Neuronal stem cell (in vitro differentiated cells): ENCODE data around the gene NXN.
"Not testable (repeated sequence)": the region's sequence is repeated elsewhere in the genome, so short reads cannot be mapped to it uniquely, and the experiment has no call there.

Source experiments
- DNase-seq: peaks from one replicate; pipeline ENCODE4 v3.0.0-alpha.2; 2013; ENCODE audit warnings: low spot score
- H2AFZ ChIP-seq: one replicate; pipeline ENCODE4 v1.6.1; 2013; ENCODE audit warnings: mild to moderate bottlenecking, low read length, inconsistent platforms
- H2AK5ac ChIP-seq: 2 replicates; pipeline ENCODE4 v1.6.1; 2013; ENCODE audit warnings: low read depth, mild to moderate bottlenecking, inconsistent platforms, low read length, moderate library complexity, mixed read lengths
- H2BK120ac ChIP-seq: 2 replicates; pipeline ENCODE4 v1.6.1; 2013; ENCODE audit warnings: low read depth, mild to moderate bottlenecking, inconsistent platforms, low read length, moderate library complexity, mixed read lengths
- H2BK12ac ChIP-seq: one replicate; pipeline ENCODE4 v1.6.1; 2013; ENCODE audit warnings: low read length, inconsistent platforms
- H2BK15ac ChIP-seq: 2 replicates; pipeline ENCODE4 v1.6.1; 2013; ENCODE audit warnings: mild to moderate bottlenecking, low read length, inconsistent platforms, mixed read lengths
- H2BK5ac ChIP-seq: one replicate; pipeline ENCODE4 v1.6.1; 2013; ENCODE audit warnings: inconsistent platforms, mild to moderate bottlenecking, low read length, moderate library complexity
- H3K14ac ChIP-seq: one replicate; pipeline ENCODE4 v1.6.1; 2013; ENCODE audit warnings: low read length, inconsistent platforms
- H3K18ac ChIP-seq: 2 replicates; pipeline ENCODE4 v1.6.1; 2013; ENCODE audit warnings: low read length, inconsistent platforms
- H3K23ac ChIP-seq: 2 replicates; pipeline ENCODE4 v1.6.1; 2013; ENCODE audit warnings: low read depth, mild to moderate bottlenecking, mixed read lengths, low read length, inconsistent platforms; ENCODE audit not compliant: poor library complexity
- H3K27ac ChIP-seq: replicated peaks from 3 replicates; pipeline ENCODE4 v1.5.1; 2013; ENCODE audit warnings: low read length, inconsistent platforms
- H3K27me3 ChIP-seq, 3 experiments: 2 replicates each; pipeline ENCODE4 v1.6.1; 2013; ENCODE audit warnings: low read length in 3 of 3, mild to moderate bottlenecking in 2 of 3, inconsistent platforms in 1 of 3, low read depth in 1 of 3, mixed read lengths in 1 of 3, moderate library complexity in 1 of 3; ENCODE audit not compliant: control insufficient read depth in 3 of 3, insufficient read depth in 3 of 3
- H3K36me3 ChIP-seq, 2 donors: replicated peaks in 1 of 2; 2 replicates each; pipeline ENCODE4 v1.6.1; 2013; ENCODE audit warnings: low read length in 2 of 2; ENCODE audit not compliant: control insufficient read depth in 2 of 2, insufficient read depth in 2 of 2
- H3K4ac ChIP-seq: 2 replicates; pipeline ENCODE4 v1.6.1; 2013; ENCODE audit warnings: inconsistent platforms, mild to moderate bottlenecking, low read length, moderate library complexity
- H3K4me1 ChIP-seq, 2 donors: 1 replicate in 1 of 2; 2 replicates in 1 of 2; pipeline ENCODE4 v1.6.1; 2013; ENCODE audit warnings: low read length in 2 of 2, low read depth in 1 of 2; ENCODE audit not compliant: control insufficient read depth in 2 of 2, insufficient read depth in 1 of 2
- H3K4me2 ChIP-seq: one replicate; pipeline ENCODE4 v1.6.1; 2013; ENCODE audit warnings: mild to moderate bottlenecking, low read length, inconsistent platforms; ENCODE audit not compliant: insufficient read depth, poor library complexity, severe bottlenecking
- H3K4me3 ChIP-seq, 2 donors: 2 replicates each; pipeline ENCODE4 v1.5.1; 2013; ENCODE audit warnings: low read length in 2 of 2, mild to moderate bottlenecking in 2 of 2, inconsistent platforms in 1 of 2, moderate library complexity in 1 of 2
- H3K79me1 ChIP-seq: one replicate; pipeline ENCODE4 v1.6.1; 2013; ENCODE audit warnings: low read depth, mild to moderate bottlenecking, inconsistent platforms, low read length, moderate library complexity
- H3K9ac ChIP-seq: one replicate; pipeline ENCODE4 v1.6.1; 2013; ENCODE audit warnings: mild to moderate bottlenecking, low read depth, low read length, inconsistent platforms; ENCODE audit not compliant: poor library complexity
- H3K9me3 ChIP-seq, 2 donors: replicated peaks in 1 of 2; 2 replicates each; pipeline versions ENCODE3 to v1.6.1; 2013; ENCODE audit warnings: low read length in 2 of 2, mild to moderate bottlenecking in 2 of 2, inconsistent platforms in 1 of 2, low read depth in 1 of 2, mixed read lengths in 1 of 2, moderate library complexity in 1 of 2; ENCODE audit not compliant: control insufficient read depth in 2 of 2, insufficient read depth in 1 of 2
- H4K8ac ChIP-seq: one replicate; pipeline ENCODE4 v1.6.1; 2013; ENCODE audit warnings: low read depth, mild to moderate bottlenecking, inconsistent platforms, low read length, moderate library complexity
- H4K91ac ChIP-seq: one replicate; pipeline ENCODE4 v1.6.1; 2013; ENCODE audit warnings: low read length, low read depth, mild to moderate bottlenecking, inconsistent platforms; ENCODE audit not compliant: poor library complexity
- WGBS, 2 donors: extraction: QIAGEN DNeasy Blood & Tissue Kit; methylation state at CpG; one replicate each; pipeline ENCODE4 v1.1.7; 2013; ENCODE audit warnings: missing lambda C conversion rate in 2 of 2, mixed read lengths in 1 of 2; ENCODE audit not compliant: insufficient read length in 2 of 2, insufficient replicate concordance in 1 of 2; ENCODE audit errors: extremely low coverage in 2 of 2; 5-methylcytosine and 5-hydroxymethylcytosine counted together

The NXN gene

DNA sequence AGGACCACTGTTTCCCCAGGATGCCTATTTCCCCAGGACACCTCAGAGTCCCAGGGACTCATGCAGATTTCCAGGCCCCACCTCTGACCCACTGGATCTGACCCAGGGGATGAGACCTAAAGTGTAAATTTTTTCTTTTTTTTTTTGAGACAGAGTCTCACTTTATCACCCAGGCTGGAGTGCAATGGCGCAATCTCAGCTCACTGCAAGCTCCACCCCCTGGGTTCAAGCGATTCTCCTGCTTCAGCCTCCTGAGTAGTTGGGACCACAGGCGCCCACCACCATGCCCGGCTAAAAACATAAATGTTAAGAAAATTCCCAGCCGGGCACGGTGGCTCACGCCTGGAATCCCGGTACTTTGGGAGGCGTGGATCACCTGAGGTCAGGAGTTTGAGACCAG, 126.7 kb downstream of the NXN start:
- not testable (repeated sequence) for H3K4me2 ChIP-seq, H3K9ac ChIP-seq, H3K4ac ChIP-seq, H3K79me1 ChIP-seq, H3K27ac ChIP-seq, H3K9me3 ChIP-seq, H2BK120ac ChIP-seq, DNase-seq, H2AK5ac ChIP-seq, H3K18ac ChIP-seq, H2BK12ac ChIP-seq, H4K8ac ChIP-seq, H4K91ac ChIP-seq, H2BK15ac ChIP-seq, H3K23ac ChIP-seq, H2BK5ac ChIP-seq, H3K14ac ChIP-seq, H2AFZ ChIP-seq, H3K4me3 ChIP-seq, H3K27me3 ChIP-seq
- no CpG with 5 or more reads among the region's 9 CpGs for WGBS, 2 donors
- peaks cover 0 to 45% of the 10 kb centered on the region in 2 donors for H3K36me3 ChIP-seq
- H3K4me1 ChIP-seq = peaks cover 11 to 29% of the 10 kb centered on the region in 2 donors

GRCh38 chr17:852349-852748, 127.2 kb downstream of the NXN start:
- Histone ChIP-seq H4K91ac (no peak overlapping the region), H3K18ac (no peak overlapping the region), H3K27ac (peak overlapping the region; percentile 25), H2AFZ (no peak overlapping the region), H3K79me1 (no peaks in the 10 kb centered on the region), H3K4me2 (no peak overlapping the region), H2BK5ac (no peak overlapping the region), H2AK5ac (peak overlapping the region; percentile 66), H3K4ac (no peak overlapping the region), H3K9ac (no peak overlapping the region), H3K4me3 (no peak overlapping the region), H2BK120ac (no peak overlapping the region), H2BK15ac (no peak overlapping the region), H4K8ac (no peak overlapping the region), H3K36me3 (peaks cover 0 to 48% of the 10 kb centered on the region in 2 donors), H3K14ac (no peak overlapping the region), H2BK12ac (peak overlapping the region; percentile 34), H3K9me3 (peaks cover 0 to 2% of the 10 kb centered on the region in 2 donors), H3K23ac (no peak overlapping the region), H3K4me1 (peaks cover 11 to 30% of the 10 kb centered on the region in 2 donors), H3K27me3 (no peaks in the 10 kb centered on the region)
- WGBS, 2 donors = no CpG with 5 or more reads among the region's 10 CpGs
- DNase-seq = no peak

GRCh38 chr17:851924-852323, 127.7 kb downstream of the NXN start:
- peaks cover 0 to 52% of the 10 kb centered on the region in 2 donors for H3K36me3 ChIP-seq
- H3K23ac ChIP-seq = no peak overlapping the region
- no peak overlapping the region for H4K8ac ChIP-seq
- peaks cover 0 to 2% of the 10 kb centered on the region in 2 donors for H3K9me3 ChIP-seq
- H3K14ac ChIP-seq = no peak overlapping the region
- peak overlapping the region; percentile 25 for H3K27ac ChIP-seq
- no peak overlapping the region for H3K4me2 ChIP-seq
- no peaks in the 10 kb centered on the region for H3K79me1 ChIP-seq
- no peak overlapping the region for H4K91ac ChIP-seq
- no peak overlapping the region for H2AFZ ChIP-seq
- H2BK120ac ChIP-seq = no peak overlapping the region
- no CpG with 5 or more reads among the region's 13 CpGs for WGBS, 2 donors
- peaks cover 11 to 33% of the 10 kb centered on the region in 2 donors for H3K4me1 ChIP-seq
- H2BK5ac ChIP-seq = no peak overlapping the region
- H3K27me3 ChIP-seq = no peaks in the 10 kb centered on the region
- H3K9ac ChIP-seq = no peak overlapping the region
- no peak overlapping the region for H3K4me3 ChIP-seq
- H3K4ac ChIP-seq = no peak overlapping the region
- no peak overlapping the region for H2BK15ac ChIP-seq
- H2AK5ac ChIP-seq = peak overlapping the region; percentile 66
- no peak overlapping the region for H3K18ac ChIP-seq
- H2BK12ac ChIP-seq = peak overlapping the region; percentile 34
- no peak for DNase-seq

DNA sequence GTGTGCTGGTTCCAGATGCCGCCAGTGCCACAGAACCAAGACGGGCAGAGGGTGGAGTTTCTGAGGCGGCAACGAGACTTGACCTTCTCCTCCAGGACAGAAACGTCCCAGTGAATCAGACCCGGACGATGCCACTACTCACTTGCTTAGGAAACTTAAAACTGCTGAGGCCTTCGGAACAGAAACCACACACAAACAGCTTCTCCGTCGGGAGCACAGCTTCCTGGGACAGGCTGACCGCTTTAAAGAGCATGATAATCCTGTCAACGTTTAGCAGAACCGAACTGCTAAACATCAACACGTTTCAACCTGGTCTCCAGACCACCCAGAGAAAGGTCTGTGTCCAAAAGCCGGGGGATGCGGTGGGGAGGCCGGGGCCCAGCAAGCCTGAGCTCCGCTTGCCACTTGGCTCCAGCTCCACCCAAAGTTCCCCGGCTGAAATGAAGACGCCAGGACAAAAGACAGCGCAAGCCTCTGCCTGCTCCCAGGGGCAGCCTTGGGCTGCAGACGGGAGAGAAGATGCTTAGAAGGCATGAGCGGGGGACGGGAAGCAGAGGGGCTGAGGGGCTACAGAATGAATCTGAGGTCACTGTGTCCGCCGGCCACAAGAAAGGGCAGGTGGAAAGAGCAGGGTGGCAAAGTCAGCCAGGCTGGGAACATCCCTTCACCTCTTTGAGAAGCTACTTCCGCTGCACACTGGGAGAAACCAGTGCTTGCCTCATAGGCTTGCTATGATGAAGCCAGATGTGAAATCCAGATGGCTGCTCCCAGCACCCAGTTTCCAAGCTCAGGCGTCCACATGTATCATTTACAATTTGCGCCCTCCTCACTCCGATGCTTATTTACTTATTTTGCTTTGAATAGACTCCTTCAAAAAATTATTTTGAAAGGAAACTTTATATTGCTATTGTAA, 128.5 kb downstream of the NXN start:
- Histone ChIP-seq H3K4ac (no peak overlapping the region), H2BK12ac (no peak overlapping the region), H3K9me3 (peaks cover 0 to 2% of the 10 kb centered on the region in 2 donors), H3K79me1 (no peaks in the 10 kb centered on the region), H4K8ac (no peak overlapping the region), H3K4me1 (peaks cover 11 to 34% of the 10 kb centered on the region in 2 donors), H3K4me2 (no peak overlapping the region), H2BK15ac (no peak overlapping the region), H3K4me3 (no peak overlapping the region), H3K14ac (no peak overlapping the region), H3K27me3 (no peaks in the 10 kb centered on the region), H2AFZ (no peak overlapping the region), H2BK5ac (no peak overlapping the region), H3K18ac (no peak overlapping the region), H3K36me3 (peaks cover 0 to 48% of the 10 kb centered on the region in 2 donors), H2AK5ac (no peak overlapping the region), H3K27ac (no peak overlapping the region), H2BK120ac (peak overlapping the region; percentile 32), H3K23ac (no peak overlapping the region), H3K9ac (no peak overlapping the region), H4K91ac (no peak overlapping the region)
- WGBS, 2 donors = no CpG with 5 or more reads among the region's 30 CpGs
- no peak for DNase-seq
